ENCODE measurements around the gene SFTPA2. TPM values are rescaled to one million over a fixed set of nuclear protein-coding genes. Genes with fewer than 3 reads are reported as not detected.
"Not testable (repeated sequence)": the region's sequence is repeated elsewhere in the genome, so short reads cannot be mapped to it uniquely, and the experiment has no call there.

SFTPA2 gene
- total and polyA plus RNA-seq, 2 experiments from 2014 or later, result not detected

- H3K79me2 ChIP-seq, result no peaks in the 10 kb centered on the region
- no peaks in the 10 kb centered on the region for H3K36me3 ChIP-seq (replicated peaks; ENCODE audit: insufficient read depth, low read depth)
- DNase-seq (ENCODE audit: low spot score), result no peak
- H3K27me3 ChIP-seq, result no peaks in the 10 kb centered on the region
- 82% methylated on average over 2 of the region's 2 CpGs for WGBS (ENCODE audit: low lambda C conversion rate, missing lambda C conversion rate)
- H3K9me3 ChIP-seq (ENCODE audit: low read depth), result no peaks in the 10 kb centered on the region
- H3K27ac ChIP-seq, result no peak overlapping the region
- no peak overlapping the region for H3K4me2 ChIP-seq
- no peak overlapping the region for H3K4me3 ChIP-seq
- no peaks in the 10 kb centered on the region for H4K20me1 ChIP-seq (ENCODE audit: insufficient read depth, poor library complexity, severe bottlenecking)
- H3K9me2 ChIP-seq (replicated peaks; ENCODE audit: insufficient read depth), result no peaks in the 10 kb centered on the region
- no peaks in the 10 kb centered on the region for H3K4me1 ChIP-seq (ENCODE audit: insufficient read depth)
- no peak for TF ChIP-seq EZH2phosphoT487 (IDR thresholded peaks at IDR 0.05; ENCODE audit: low read depth, severe bottlenecking, unreplicated experiment)
- TF ChIP-seq EZH2 (IDR thresholded peaks at IDR 0.05; ENCODE audit: borderline replicate concordance), result no peak
- no peak for TF ChIP-seq CTCF (IDR thresholded peaks at IDR 0.05; ENCODE audit: poor library complexity)
- H2AFZ ChIP-seq, result no peak overlapping the region
These were observed 17.6 kb downstream of the SFTPA2 start for GRCh38 chr10:79542626-79543025.

- not testable (repeated sequence) for DNase-seq (ENCODE audit: low spot score); H3K27me3 ChIP-seq; H3K27ac ChIP-seq; H3K9me3 ChIP-seq (ENCODE audit: low read depth); H3K36me3 ChIP-seq (replicated peaks; ENCODE audit: insufficient read depth, low read depth); H4K20me1 ChIP-seq (ENCODE audit: insufficient read depth, poor library complexity, severe bottlenecking); H3K79me2 ChIP-seq; H3K4me3 ChIP-seq; H3K4me1 ChIP-seq (ENCODE audit: insufficient read depth); H3K4me2 ChIP-seq; H2AFZ ChIP-seq; H3K9me2 ChIP-seq (replicated peaks; ENCODE audit: insufficient read depth)
- WGBS (ENCODE audit: low lambda C conversion rate, missing lambda C conversion rate), result 82% methylated on average over 1 of the region's 1 CpG
These were observed 19.3 kb downstream of the SFTPA2 start for GRCh38 chr10:79540930-79541329.

- not testable (repeated sequence) for H3K36me3 ChIP-seq (replicated peaks; ENCODE audit: insufficient read depth, low read depth); H3K9me3 ChIP-seq (ENCODE audit: low read depth); H3K9me2 ChIP-seq (replicated peaks; ENCODE audit: insufficient read depth); DNase-seq (ENCODE audit: low spot score); H3K4me1 ChIP-seq (ENCODE audit: insufficient read depth); H2AFZ ChIP-seq; H3K4me3 ChIP-seq; H3K27ac ChIP-seq; H3K79me2 ChIP-seq; H3K4me2 ChIP-seq; H4K20me1 ChIP-seq (ENCODE audit: insufficient read depth, poor library complexity, severe bottlenecking); H3K27me3 ChIP-seq
- WGBS (ENCODE audit: low lambda C conversion rate, missing lambda C conversion rate), result 90% methylated on average over 6 of the region's 6 CpGs
These were observed 21.9 kb downstream of the SFTPA2 start for GRCh38 chr10:79538311-79538710.

- H3K9me3 ChIP-seq (ENCODE audit: low read depth); H3K4me1 ChIP-seq (ENCODE audit: insufficient read depth); H3K4me2 ChIP-seq; H2AFZ ChIP-seq; H3K27me3 ChIP-seq; H3K79me2 ChIP-seq; H3K27ac ChIP-seq; H4K20me1 ChIP-seq (ENCODE audit: insufficient read depth, poor library complexity, severe bottlenecking); H3K36me3 ChIP-seq (replicated peaks; ENCODE audit: insufficient read depth, low read depth); DNase-seq (ENCODE audit: low spot score); H3K9me2 ChIP-seq (replicated peaks; ENCODE audit: insufficient read depth); H3K4me3 ChIP-seq: not testable (repeated sequence)
- WGBS (ENCODE audit: low lambda C conversion rate, missing lambda C conversion rate), result 100% methylated on average over 1 of the region's 5 CpGs
These were observed 26.4 kb downstream of the SFTPA2 start for GRCh38 chr10:79533903-79534175.

- not testable (repeated sequence) for H3K79me2 ChIP-seq; H2AFZ ChIP-seq; H3K4me3 ChIP-seq; H4K20me1 ChIP-seq (ENCODE audit: insufficient read depth, poor library complexity, severe bottlenecking); H3K4me1 ChIP-seq (ENCODE audit: insufficient read depth); H3K9me2 ChIP-seq (replicated peaks; ENCODE audit: insufficient read depth); H3K9me3 ChIP-seq (ENCODE audit: low read depth); H3K4me2 ChIP-seq; H3K36me3 ChIP-seq (replicated peaks; ENCODE audit: insufficient read depth, low read depth); H3K27ac ChIP-seq; DNase-seq (ENCODE audit: low spot score); H3K27me3 ChIP-seq
- 86% methylated on average over 11 of the region's 11 CpGs for WGBS (ENCODE audit: low lambda C conversion rate, missing lambda C conversion rate)
These were observed 26.9 kb downstream of the SFTPA2 start for GRCh38 chr10:79533142-79533902.

GRCh38 chr10:79528261-79528660, 31.9 kb downstream of the SFTPA2 start:
- not testable (repeated sequence) for H3K79me2 ChIP-seq; H3K9me3 ChIP-seq (ENCODE audit: low read depth); H4K20me1 ChIP-seq (ENCODE audit: insufficient read depth, poor library complexity, severe bottlenecking); H3K4me3 ChIP-seq; DNase-seq (ENCODE audit: low spot score); H3K27ac ChIP-seq; H3K36me3 ChIP-seq (replicated peaks; ENCODE audit: insufficient read depth, low read depth); H3K27me3 ChIP-seq; H3K9me2 ChIP-seq (replicated peaks; ENCODE audit: insufficient read depth); H2AFZ ChIP-seq; H3K4me1 ChIP-seq (ENCODE audit: insufficient read depth); H3K4me2 ChIP-seq
- 96% methylated on average over 3 of the region's 4 CpGs for WGBS (ENCODE audit: low lambda C conversion rate, missing lambda C conversion rate)

GRCh38 chr10:79525049-79525710, 35.0 kb downstream of the SFTPA2 start:
- H3K27ac ChIP-seq; H3K4me3 ChIP-seq; H3K9me3 ChIP-seq (ENCODE audit: low read depth); H3K4me2 ChIP-seq; H3K36me3 ChIP-seq (replicated peaks; ENCODE audit: insufficient read depth, low read depth); H3K9me2 ChIP-seq (replicated peaks; ENCODE audit: insufficient read depth); H3K27me3 ChIP-seq; H2AFZ ChIP-seq; H3K4me1 ChIP-seq (ENCODE audit: insufficient read depth); H4K20me1 ChIP-seq (ENCODE audit: insufficient read depth, poor library complexity, severe bottlenecking); H3K79me2 ChIP-seq; DNase-seq (ENCODE audit: low spot score): not testable (repeated sequence)
- WGBS (ENCODE audit: low lambda C conversion rate, missing lambda C conversion rate), result 91% methylated on average over 5 of the region's 8 CpGs

Data from hepatocyte (in vitro differentiated cells).